H1 (cell line): ENCODE results near the gene ANKFY1. TPM values are rescaled to one million over a fixed set of nuclear protein-coding genes. Genes with fewer than 3 reads are reported as not detected.

Experiments
- CTCF ChIA-PET: fragments of 300-600 bp; sonication (Branson Sonifier 250); formaldehyde crosslinking; loops from one replicate; lab custom pipeline; 2021; ENCODE audit not compliant: partially characterized antibody; lab: Charles Lee
- POLR2A ChIA-PET: fragments of 300-600 bp; sonication (Branson Sonifier 250); formaldehyde crosslinking; loops from one replicate; lab custom pipeline; 2021; ENCODE audit warnings: inconsistent platforms; ENCODE audit not compliant: partially characterized antibody; lab: Charles Lee
- DNase-seq, 2 experiments: peaks; one replicate each; pipeline versions ENCODE4 v3.0.0 to v3.0.0-alpha.2; 2010 to 2022; ENCODE audit warnings: low spot score in 2 of 2, low read depth in 1 of 2, mixed read lengths in 1 of 2
- FAIRE-seq: peaks from 2 replicates; lab custom pipeline; 2011; peaks lifted over from hg19 to GRCh38; lab: Jason Lieb, UNC
- H2AFZ ChIP-seq: 2 replicates; pipeline ENCODE4 v1.8.1; 2012; ENCODE audit warnings: low read length, inconsistent platforms
- H2AK5ac ChIP-seq: 2 replicates; pipeline ENCODE4 v1.6.1; 2013; ENCODE audit warnings: low read depth, low read length
- H2BK120ac ChIP-seq: replicated peaks from 2 replicates; pipeline ENCODE3; 2013; ENCODE audit warnings: low read depth, low read length, inconsistent platforms
- H2BK12ac ChIP-seq: 2 replicates; pipeline ENCODE4 v1.6.1; 2013; ENCODE audit warnings: low read depth, low read length
- H2BK15ac ChIP-seq: 2 replicates; pipeline ENCODE4 v1.6.1; 2013; ENCODE audit warnings: low read length
- H2BK20ac ChIP-seq: 2 replicates; pipeline ENCODE4 v1.6.1; 2013; ENCODE audit warnings: low read length
- H2BK5ac ChIP-seq: 2 replicates; pipeline ENCODE4 v1.6.1; 2013; ENCODE audit warnings: low read depth, low read length
- H3K14ac ChIP-seq: 2 replicates; pipeline ENCODE4 v1.6.1; 2013; ENCODE audit warnings: inconsistent platforms; ENCODE audit not compliant: insufficient read length
- H3K18ac ChIP-seq: 2 replicates; pipeline ENCODE4 v1.6.1; 2013; ENCODE audit warnings: low read length; ENCODE audit errors: extremely low read depth
- H3K23ac ChIP-seq: 2 replicates; pipeline ENCODE4 v1.6.1; 2013; ENCODE audit warnings: inconsistent platforms; ENCODE audit not compliant: insufficient read length
- H3K23me2 ChIP-seq: 2 replicates; pipeline ENCODE4 v1.6.1; 2013; ENCODE audit warnings: low read depth, low read length
- H3K27ac ChIP-seq: 2 replicates; pipeline ENCODE4 v1.6.1; 2011; ENCODE audit warnings: low read depth, low read length, inconsistent platforms
- H3K27me3 ChIP-seq, 4 experiments: replicated peaks in 1 of 4; 1 replicate in 1 of 4; 2 replicates in 3 of 4; pipeline versions ENCODE4 v1.6.1 to v1.8.1; 2011 to 2013; ENCODE audit warnings: low read length in 3 of 4, mild to moderate bottlenecking in 3 of 4, inconsistent platforms in 2 of 4, mixed read lengths in 2 of 4, moderate library complexity in 1 of 4; ENCODE audit not compliant: control insufficient read depth in 3 of 4, insufficient read depth in 3 of 4; ENCODE audit errors: extremely low read depth in 1 of 4
- H3K36me3 ChIP-seq, 4 experiments: 2 replicates each; pipeline versions ENCODE4 v1.6.1 to v1.8.1; 2011 to 2013; ENCODE audit warnings: mild to moderate bottlenecking in 4 of 4, low read length in 3 of 4, moderate library complexity in 2 of 4, control low read depth in 1 of 4, inconsistent platforms in 1 of 4; ENCODE audit not compliant: insufficient read depth in 4 of 4, control insufficient read depth in 2 of 4
- H3K4ac ChIP-seq: replicated peaks from 2 replicates; pipeline ENCODE3; 2013; ENCODE audit warnings: low read length, low read depth, mixed read lengths, inconsistent platforms; ENCODE audit not compliant: insufficient read length
- H3K4me1 ChIP-seq, 4 experiments: replicated peaks in 1 of 4; 1 replicate in 1 of 4; 2 replicates in 3 of 4; pipeline versions ENCODE4 v1.6.1 to v1.8.1; 2011 to 2013; ENCODE audit warnings: low read length in 3 of 4, inconsistent platforms in 2 of 4, mixed read lengths in 1 of 4; ENCODE audit not compliant: insufficient read depth in 4 of 4, control insufficient read depth in 3 of 4
- H3K4me2 ChIP-seq, 2 experiments: 2 replicates each; pipeline versions ENCODE4 v1.6.1 to v1.8.1; 2011 to 2013; ENCODE audit warnings: low read depth in 2 of 2, low read length in 2 of 2, control low read depth in 1 of 2, inconsistent platforms in 1 of 2, mild to moderate bottlenecking in 1 of 2; ENCODE audit not compliant: insufficient read depth in 1 of 2
- H3K4me3 ChIP-seq, 4 experiments: fragments of 200-600, 300-600 bp in 1 of 4; sonication (generic), shearing (Covaris generic), sonication (Bioruptor Twin) in 1 of 4; 2 replicates each; pipeline versions ENCODE4 v1.5.1 to v1.8.1; 2011 to 2016; ENCODE audit warnings: low read length in 4 of 4, low read depth in 3 of 4, control low read depth in 2 of 4, inconsistent platforms in 2 of 4, mild to moderate bottlenecking in 2 of 4, mixed read lengths in 1 of 4, moderate library complexity in 1 of 4; ENCODE audit not compliant: insufficient read depth in 2 of 4; ENCODE audit errors: extremely low read depth in 1 of 4
- H3K56ac ChIP-seq: replicated peaks from 2 replicates; pipeline ENCODE3; 2013; ENCODE audit warnings: low read depth, mild to moderate bottlenecking, mixed read lengths, low read length, inconsistent platforms; ENCODE audit not compliant: insufficient read length
- H3K79me1 ChIP-seq: 2 replicates; pipeline ENCODE4 v1.6.1; 2013; ENCODE audit warnings: low read depth, low read length, control low read depth
- H3K79me2 ChIP-seq, 2 experiments: 2 replicates each; pipeline versions ENCODE4 v1.6.1 to v1.8.1; 2012 to 2013; ENCODE audit warnings: low read length in 2 of 2, mild to moderate bottlenecking in 2 of 2, inconsistent platforms in 1 of 2; ENCODE audit not compliant: insufficient read depth in 2 of 2, control insufficient read depth in 1 of 2
- H3K9ac ChIP-seq, 4 experiments: replicated peaks in 1 of 4; 1 replicate in 1 of 4; 2 replicates in 3 of 4; pipeline versions ENCODE4 v1.6.1 to v1.8.1; 2011 to 2013; ENCODE audit warnings: low read depth in 3 of 4, low read length in 3 of 4, control low read depth in 2 of 4, mild to moderate bottlenecking in 2 of 4, moderate library complexity in 2 of 4, inconsistent platforms in 1 of 4; ENCODE audit errors: extremely low read depth in 1 of 4
- H3K9me3 ChIP-seq, 2 experiments: 2 replicates each; pipeline versions ENCODE4 v1.6.1 to v1.8.1; 2012 to 2013; ENCODE audit warnings: mild to moderate bottlenecking in 2 of 2, moderate library complexity in 2 of 2, control low read depth in 1 of 2, inconsistent platforms in 1 of 2, low read depth in 1 of 2, low read length in 1 of 2, mixed read lengths in 1 of 2; ENCODE audit not compliant: insufficient read depth in 2 of 2
- H4K20me1 ChIP-seq, 2 experiments: replicated peaks in 1 of 2; 2 replicates each; pipeline versions ENCODE3 to v1.8.1; 2011 to 2013; ENCODE audit warnings: inconsistent platforms in 2 of 2, low read length in 2 of 2, mild to moderate bottlenecking in 1 of 2; ENCODE audit not compliant: insufficient read depth in 2 of 2, control insufficient read depth in 1 of 2
- H4K5ac ChIP-seq: 2 replicates; pipeline ENCODE4 v1.6.1; 2013; ENCODE audit warnings: low read length, low read depth, mixed read lengths, inconsistent platforms; ENCODE audit not compliant: insufficient read length
- H4K8ac ChIP-seq: 2 replicates; pipeline ENCODE4 v1.8.0; 2013; ENCODE audit warnings: mild to moderate bottlenecking, moderate library complexity, low read length, inconsistent platforms; ENCODE audit not compliant: insufficient read depth; ENCODE audit errors: extremely low read depth
- H4K91ac ChIP-seq: replicated peaks from 2 replicates; pipeline ENCODE3; 2013; ENCODE audit warnings: low read length, mixed read lengths, inconsistent platforms; ENCODE audit not compliant: insufficient read length
- JUND ChIP-seq: IDR thresholded peaks from 2 replicates; pipeline ENCODE4 v1.6.1; 2011; ENCODE audit warnings: mild to moderate bottlenecking, improper control_type of control experiment, low read length
- KDM5A ChIP-seq: fragments of 200-600 bp; IDR thresholded peaks from 2 replicates; pipeline ENCODE4 v1.7.1; 2012; ENCODE audit warnings: mild to moderate bottlenecking, low read length, inconsistent platforms, mixed read lengths
- NANOG ChIP-seq: IDR thresholded peaks from 2 replicates; pipeline ENCODE4 v1.6.1; 2011; ENCODE audit warnings: low read length, low read depth, mild to moderate bottlenecking, inconsistent platforms; ENCODE audit not compliant: insufficient read depth, poor library complexity, severe bottlenecking
- SAP30 ChIP-seq: fragments of 300-600 bp; sonication (generic); IDR thresholded peaks from 2 replicates; pipeline ENCODE4 v1.7.1; 2012; ENCODE audit warnings: low read length, moderate library complexity, mild to moderate bottlenecking, inconsistent platforms; ENCODE audit not compliant: insufficient read depth, insufficient replicate concordance
- SIRT6 ChIP-seq: IDR thresholded peaks from one replicate; pipeline ENCODE4 v1.7.1; 2012; ENCODE audit warnings: low read length, inconsistent platforms
- SP1 ChIP-seq: IDR thresholded peaks from 2 replicates; pipeline ENCODE4 v1.6.1; 2011; ENCODE audit warnings: low read depth, low read length
- WGBS, 2 experiments: shearing (Covaris generic) in 1 of 2; methylation state at CpG; one replicate each; pipeline versions ENCODE4 v1.1.6 to v1.1.7; 2013 to 2015; ENCODE audit warnings: low lambda C conversion rate in 2 of 2, mixed read lengths in 2 of 2, inconsistent platforms in 1 of 2, low coverage in 1 of 2, missing lambda C conversion rate in 1 of 2; ENCODE audit not compliant: insufficient replicate concordance in 2 of 2, insufficient coverage in 1 of 2, insufficient read length in 1 of 2; ENCODE audit errors: extremely low coverage in 1 of 2, missing lambda C conversion rate in 1 of 2; 5-methylcytosine and 5-hydroxymethylcytosine counted together
- polyA plus RNA-seq, 7 experiments: library from polyadenylated mRNA; depleted of rRNA in 3 of 7; stranded (reverse) in 5 of 7; unstranded in 2 of 7; fragments of >200 nt in 5 of 7; fragments of 200-250 nt in 2 of 7; gene quantifications; 1 replicate in 5 of 7; 2 replicates in 1 of 7; 4 replicates in 1 of 7; pipeline versions ENCODE4 v1.2.1 to v1.2.3, GENCODE V29; 2011 to 2013; ENCODE audit warnings: missing spikeins in 2 of 7, mixed read lengths in 2 of 7
- total RNA-seq: library from RNA; stranded (reverse); fragmentation: NEBNext Ultra II Directional; extraction: Animal tissue kit (Norgen Biotek cat#: 25700); gene quantifications from 2 replicates; pipeline ENCODE4 v1.2.1, GENCODE V29; 2021
- TF ChIP-seq, protein P1 (sequence below): IDR thresholded peaks from 2 replicates; pipeline ENCODE4 v1.6.1; 2012; ENCODE audit warnings: inconsistent platforms

The ANKFY1 gene
- total and polyA plus RNA-seq, 2 of the 8 experiments (the other 6 are each of a cell fraction or from before 2014, with no cell fraction given), result 28.3 to 45.3 TPM

DNA sequence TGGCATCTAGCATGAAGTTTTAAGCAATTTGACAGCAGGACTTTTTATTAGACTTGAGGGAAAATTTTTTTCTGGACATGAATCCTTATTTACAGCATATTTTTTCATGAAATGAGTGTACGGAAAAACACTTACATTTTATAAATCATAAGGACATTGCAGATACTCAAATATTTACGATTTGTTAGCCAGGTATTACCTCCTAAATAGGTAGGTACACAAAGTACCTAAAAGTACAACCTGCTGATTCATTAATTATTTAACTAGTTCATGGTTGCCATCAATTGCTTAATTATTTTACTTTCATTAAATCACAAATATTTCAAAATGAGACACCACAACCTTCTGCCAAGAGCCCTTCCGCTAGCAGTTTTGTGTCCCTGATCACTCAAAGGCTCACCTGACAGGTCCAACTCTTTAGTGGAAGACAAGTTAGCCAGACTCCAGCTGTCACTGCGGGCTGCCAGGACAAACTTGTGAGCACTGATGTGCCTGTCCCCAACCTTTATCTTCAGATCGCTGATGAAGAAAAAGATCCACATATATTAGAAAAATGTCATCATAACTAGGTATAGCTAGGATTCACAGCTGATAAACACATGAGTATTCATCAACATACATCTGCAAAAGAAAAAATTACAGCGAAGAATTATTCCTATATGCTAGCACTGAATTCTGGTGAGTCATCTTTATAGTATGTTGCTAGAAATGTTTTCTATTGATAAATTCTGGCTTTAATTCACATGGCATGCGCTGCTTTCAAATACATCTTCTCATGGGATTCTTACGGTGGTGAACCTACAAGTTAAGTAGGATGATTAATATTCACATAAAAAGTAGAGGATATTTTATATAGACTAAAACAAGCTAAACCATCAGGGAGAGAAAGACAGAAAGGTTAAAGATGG is 28.2 kb downstream of the ANKFY1 start:
- Histone ChIP-seq H4K20me1 (no peaks in the 10 kb centered on the region), H2BK15ac (no peak overlapping the region), H3K9ac (no peak overlapping the region), H2AFZ (no peak overlapping the region), H3K27me3 (no peaks in the 10 kb centered on the region), H3K56ac (no peak overlapping the region), H3K27ac (no peak overlapping the region), H3K23me2 (no peaks in the 10 kb centered on the region), H3K4me1 (no peaks in the 10 kb centered on the region), H2BK120ac (no peak overlapping the region), H3K23ac (no peak overlapping the region), H3K18ac (no peak overlapping the region), H3K9me3 (no peaks in the 10 kb centered on the region)
- TF ChIP-seq NANOG (no peak), KDM5A (no peak), SP1 (no peak), SAP30 (no peak), JUND (no peak), SIRT6 (no peak)
- TF ChIP-seq, protein P1, sequence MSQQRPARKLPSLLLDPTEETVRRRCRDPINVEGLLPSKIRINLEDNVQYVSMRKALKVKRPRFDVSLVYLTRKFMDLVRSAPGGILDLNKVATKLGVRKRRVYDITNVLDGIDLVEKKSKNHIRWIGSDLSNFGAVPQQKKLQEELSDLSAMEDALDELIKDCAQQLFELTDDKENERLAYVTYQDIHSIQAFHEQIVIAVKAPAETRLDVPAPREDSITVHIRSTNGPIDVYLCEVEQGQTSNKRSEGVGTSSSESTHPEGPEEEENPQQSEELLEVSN, result no peak
- TF ChIP-seq, all 59 proteins: peak for 0
- H2BK5ac ChIP-seq, result no peak overlapping the region
- DNase-seq (no peak), FAIRE-seq (no peak)
- H3K36me3 ChIP-seq, result peaks cover 1 to 57% (median 26%) of the 10 kb centered on the region in 4 experiments; a peak in 6 of 8 replicates
- no peak overlapping the region for H2BK12ac ChIP-seq
- ChIA-PET POLR2A (no interaction called here), CTCF (interaction anchor here (0.8 to 1.3 kb wide), 3 partner anchors 12 to 19 kb away, joined by 3 to 9 read pairs (median 3); no protein-coding TSS in a partner anchor)
- H3K79me2 ChIP-seq, result no peaks in the 10 kb centered on the region
- no peak overlapping the region for H4K8ac ChIP-seq
- no peak overlapping the region for H4K5ac ChIP-seq
- 93% methylated on average over 8 of the region's 8 CpGs; no CpG with 5 or more reads in 1 of the 2 experiments for WGBS, 2 experiments
- no peak overlapping the region for H3K4me3 ChIP-seq
- H2BK20ac ChIP-seq, result no peak overlapping the region
- H2AK5ac ChIP-seq, result no peak overlapping the region
- no peak overlapping the region for H3K14ac ChIP-seq
- no peak overlapping the region for H3K4me2 ChIP-seq
- no peak overlapping the region for H3K4ac ChIP-seq
- no peaks in the 10 kb centered on the region for H3K79me1 ChIP-seq
- H4K91ac ChIP-seq, result no peak overlapping the region
